GM21515 (cell line): ENCODE results near the gene LSM12.

ENCODE experiments used
- ATAC-seq: cut with Tn5 transposase; IDR thresholded peaks from one replicate; pipeline ENCODE4 v1.9.1; 2021; ENCODE audit not compliant: unreplicated experiment

LSM12 gene

DNA sequence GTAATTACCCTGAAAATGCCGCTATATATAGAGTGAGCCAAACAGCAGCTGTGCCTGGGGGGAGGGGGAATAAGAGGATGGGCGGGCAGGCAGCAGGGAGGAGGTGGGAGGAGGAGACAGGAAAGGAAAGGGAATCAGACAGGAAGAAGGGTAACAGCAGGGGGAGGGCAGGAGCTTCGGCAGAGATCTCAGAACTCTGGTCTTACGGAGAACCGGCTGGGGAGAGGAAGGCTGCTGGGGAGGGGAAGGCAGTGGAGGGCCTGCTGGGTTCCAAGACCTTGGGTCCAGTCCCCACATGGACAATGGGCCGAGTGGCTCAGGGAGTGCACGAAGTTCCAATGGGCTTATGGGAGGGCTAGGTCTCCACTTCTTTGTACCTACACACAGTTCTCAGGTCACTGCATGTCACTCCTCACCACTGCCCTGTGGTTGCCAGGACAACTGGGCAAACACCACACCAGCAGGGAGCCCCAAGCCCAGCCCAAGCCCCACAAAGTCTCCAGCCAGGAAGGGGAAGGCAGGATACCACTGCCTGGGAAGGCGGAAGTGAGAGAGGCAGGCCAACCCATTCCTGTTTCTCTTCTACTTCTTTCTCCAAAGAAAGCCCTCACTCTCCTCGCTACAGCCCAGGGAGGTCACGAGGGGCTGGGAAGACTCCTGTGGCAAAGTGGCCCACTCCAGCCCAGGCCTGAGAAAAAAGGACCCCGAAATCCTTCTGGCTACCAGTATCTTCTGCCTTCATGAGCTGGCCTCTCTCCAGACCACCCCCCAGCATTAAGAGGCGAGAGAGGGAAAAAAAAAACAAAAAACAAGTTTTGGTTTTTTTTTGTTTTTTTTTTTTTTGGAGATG, 29.4 kb upstream of the LSM12 start:
- no peak for ATAC-seq

DNA sequence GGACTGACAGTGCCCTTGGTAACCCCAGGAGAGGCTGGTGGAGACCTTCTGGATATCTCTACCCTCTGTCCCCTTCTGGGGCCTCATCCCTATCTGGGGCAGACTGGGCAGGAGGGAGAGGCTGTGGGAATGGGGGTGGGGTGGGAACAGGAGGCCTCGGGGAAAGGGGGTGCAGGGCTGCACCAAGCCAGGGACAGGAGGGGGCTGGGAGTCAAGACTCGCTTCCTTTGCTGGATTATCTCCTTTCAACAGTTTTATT, 28.8 kb upstream of the LSM12 start:
- ATAC-seq, result no peak

DNA sequence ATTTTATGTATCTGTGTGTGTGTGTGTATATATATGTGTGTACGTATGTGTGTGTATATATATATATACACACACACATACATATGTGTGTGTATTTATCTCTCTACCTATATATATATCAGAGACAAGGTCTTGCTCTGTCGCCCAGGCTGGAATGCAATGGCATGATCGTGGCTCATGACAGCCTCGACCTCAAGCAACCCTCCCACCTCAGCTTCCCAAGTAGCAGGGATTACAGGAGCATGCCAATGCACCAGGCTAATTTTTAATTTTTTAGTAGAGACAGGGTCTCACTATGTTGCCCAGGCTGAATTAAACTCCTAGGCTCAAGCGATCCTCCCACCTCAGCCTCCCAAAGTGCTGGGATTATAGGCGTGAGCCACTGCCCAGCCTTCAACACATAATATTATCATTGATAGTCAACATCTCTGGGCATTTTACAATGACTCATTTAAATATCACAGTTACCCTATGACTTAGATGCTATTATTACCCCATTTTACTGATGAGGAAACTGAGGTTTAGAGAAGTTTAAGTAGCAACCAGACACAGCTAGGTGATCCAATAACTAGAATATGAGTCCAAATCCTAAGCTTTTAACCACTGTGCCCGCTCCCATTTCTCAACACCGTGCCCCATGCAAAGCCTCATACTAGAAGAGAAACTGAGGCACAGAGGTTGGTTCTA, 28.4 kb upstream of the LSM12 start:
- no peak for ATAC-seq

DNA sequence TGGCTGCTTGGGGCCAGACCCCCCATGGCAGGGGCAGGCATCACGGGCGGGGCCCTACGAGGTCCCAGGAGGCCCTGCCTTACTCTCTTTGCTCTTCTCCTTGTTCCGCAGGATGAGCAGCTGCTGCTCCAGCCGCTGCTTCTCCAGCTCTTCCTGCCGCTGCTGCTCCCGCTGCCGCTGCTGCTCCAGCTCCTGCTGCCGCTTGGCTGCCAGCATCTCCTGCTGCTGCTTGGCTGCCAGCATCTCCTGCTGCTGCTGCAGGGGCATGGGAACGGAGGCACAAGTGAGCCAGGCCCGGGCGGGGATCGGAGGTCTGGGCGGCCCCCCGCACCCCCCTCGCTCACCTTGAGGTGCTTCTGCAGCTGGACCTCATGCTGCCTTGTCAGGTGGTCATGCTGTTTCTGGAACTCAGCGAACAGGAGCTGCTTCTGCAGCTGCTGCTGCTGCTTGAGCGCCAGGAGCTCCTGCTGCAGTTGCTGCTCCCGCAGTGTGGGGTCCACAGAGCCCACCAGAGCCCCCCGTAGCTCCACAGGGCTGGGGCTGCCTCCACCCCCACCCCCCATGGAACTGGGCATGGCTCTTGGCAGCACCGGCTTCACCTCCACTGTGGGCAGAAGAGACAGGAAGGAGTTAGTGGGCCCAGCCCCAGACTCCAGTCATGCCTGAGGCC, 26.9 kb upstream of the LSM12 start:
- no peak for ATAC-seq

DNA sequence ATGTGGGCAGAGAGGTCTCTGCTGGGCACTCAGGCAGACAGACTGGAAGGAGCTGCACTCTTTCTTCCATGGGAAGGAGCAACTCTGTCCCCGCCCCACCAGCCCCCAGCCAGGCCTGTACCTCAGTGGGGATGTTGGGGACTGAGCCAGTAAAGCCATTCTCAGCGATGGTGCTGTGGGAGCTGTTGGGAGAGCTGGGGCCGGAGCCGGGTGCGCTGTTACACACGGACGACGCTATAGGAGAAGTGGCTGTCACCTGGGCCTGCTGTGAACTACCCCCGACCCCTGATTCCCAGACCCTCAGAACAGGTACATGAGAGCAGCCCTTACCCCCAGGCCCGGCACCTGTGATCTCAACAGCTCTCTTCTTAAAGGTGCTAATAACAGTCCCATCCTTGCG, 25.6 kb upstream of the LSM12 start:
- no peak for ATAC-seq

DNA sequence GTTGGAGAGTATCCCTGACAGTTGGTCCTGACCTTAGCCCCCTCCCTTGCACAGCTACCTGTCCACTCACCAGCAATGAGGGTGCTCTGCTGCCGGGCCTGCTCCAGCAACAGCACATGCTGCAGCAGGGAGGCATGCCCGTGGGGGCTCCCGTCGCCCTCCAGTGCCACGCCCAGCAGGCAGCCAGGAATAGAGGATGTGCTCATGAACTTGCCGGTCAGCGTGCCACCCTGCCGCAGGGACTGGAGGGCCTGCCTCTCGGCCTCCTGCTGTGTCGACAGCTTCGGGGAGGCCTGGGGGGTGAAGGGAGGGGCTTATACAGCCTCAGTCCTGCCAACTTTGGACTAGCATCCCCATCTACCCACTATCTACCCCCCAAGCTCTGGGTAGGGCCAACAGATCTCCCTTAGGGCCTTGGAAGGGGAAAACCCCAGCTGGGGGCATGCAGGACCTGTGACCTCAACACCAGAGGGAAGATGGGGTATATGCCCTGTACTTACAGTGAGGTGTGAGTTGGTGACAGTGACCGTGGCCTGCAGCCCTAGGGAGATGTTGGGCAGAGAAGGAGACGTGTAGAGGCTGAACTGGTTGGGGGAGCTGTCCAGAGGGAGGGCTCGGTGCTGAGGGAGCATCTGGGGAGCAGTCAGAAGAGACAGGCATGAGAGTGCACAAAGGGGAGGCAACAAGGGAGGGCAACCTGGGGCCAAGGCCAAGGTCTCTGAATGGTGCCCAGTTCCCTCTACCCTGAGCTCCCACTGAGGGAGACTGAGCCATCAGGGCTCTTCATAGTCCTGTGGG, 24.9 kb upstream of the LSM12 start:
- ATAC-seq, result no peak

DNA sequence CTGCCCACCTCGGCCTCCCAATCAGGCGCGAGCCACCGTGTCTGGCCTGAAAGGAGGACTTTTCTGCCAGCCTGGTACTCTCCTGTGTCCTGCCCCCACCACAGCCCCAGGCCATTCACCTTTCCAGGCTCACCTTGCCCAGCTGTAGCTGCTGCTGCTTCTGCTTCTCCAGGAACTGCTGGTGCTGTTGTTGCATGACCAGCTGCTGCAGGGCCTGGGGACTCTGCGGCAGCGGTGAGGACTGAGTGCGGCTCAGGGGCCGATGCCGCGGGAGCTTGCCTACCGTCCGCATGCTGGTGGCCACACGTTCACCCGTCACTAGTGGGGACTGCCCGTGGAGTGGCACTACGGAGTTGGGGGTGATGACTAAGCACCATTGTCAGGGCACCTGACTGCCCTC, 21.8 kb upstream of the LSM12 start:
- ATAC-seq, result no peak

DNA sequence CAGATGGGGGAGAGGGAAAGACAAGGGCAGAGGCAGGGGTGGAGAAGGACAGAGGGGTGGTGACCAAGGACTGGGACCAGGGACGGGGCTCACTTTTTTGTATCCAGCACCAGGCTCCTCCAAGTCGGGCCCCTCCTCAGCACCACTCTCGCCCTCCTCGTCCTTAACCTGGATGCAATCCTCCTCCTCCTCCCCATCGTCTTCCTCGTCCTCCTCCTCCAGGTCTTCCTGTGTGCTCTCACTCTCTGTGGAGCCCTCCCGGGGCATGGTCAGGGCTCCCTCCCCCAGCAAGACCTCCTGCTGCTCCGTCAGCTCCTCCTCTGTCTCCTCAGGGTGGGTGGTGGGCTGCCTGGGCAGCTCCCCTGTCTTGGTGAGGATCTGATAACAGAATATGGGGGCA, 20.8 kb upstream of the LSM12 start:
- ATAC-seq, result no peak

DNA sequence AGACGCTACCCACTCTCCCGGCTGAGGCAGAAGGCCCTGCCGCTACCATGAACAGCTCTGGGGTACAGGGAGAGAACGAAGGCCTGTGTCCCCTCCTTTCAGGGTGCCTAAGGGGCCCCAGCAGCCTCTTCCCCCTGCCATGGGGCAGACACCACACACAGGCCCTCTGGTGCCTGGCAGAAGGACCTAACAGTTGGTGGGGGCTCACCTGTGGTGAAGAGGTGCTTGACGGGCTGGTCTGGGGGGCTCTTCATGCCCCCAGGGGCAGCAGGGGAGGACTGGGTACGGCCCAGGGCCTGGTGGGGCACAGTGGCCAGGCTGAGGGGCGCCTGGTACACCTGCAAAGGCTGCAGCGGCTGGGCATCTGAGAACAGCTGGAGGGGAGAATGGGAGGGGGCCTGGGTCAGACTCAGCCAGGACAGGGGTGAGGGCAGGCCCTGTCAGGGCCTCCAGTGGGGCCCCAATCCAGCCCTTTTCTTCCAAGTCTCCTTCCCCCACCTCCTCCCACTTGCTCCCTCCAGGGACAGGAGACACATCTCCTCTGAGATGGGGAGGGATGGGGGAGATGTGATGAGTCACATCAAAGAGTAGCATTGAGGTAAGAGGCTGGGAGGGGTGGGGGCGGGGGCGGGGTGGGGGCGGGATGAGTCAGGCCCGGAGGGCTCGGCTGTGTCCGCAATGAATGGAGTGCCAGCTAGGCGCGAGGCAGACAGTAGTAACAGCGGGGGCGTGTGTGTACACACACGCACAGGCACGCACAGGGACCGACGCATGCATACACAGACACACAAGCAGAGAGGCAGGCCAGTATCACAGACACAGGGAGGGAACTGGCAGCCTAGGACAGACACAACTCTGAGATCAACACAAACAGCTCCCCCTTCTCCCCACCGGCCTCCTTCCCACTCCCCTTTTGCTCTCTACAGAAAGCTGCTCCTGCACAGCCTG, 20.2 kb upstream of the LSM12 start:
- no peak for ATAC-seq

DNA sequence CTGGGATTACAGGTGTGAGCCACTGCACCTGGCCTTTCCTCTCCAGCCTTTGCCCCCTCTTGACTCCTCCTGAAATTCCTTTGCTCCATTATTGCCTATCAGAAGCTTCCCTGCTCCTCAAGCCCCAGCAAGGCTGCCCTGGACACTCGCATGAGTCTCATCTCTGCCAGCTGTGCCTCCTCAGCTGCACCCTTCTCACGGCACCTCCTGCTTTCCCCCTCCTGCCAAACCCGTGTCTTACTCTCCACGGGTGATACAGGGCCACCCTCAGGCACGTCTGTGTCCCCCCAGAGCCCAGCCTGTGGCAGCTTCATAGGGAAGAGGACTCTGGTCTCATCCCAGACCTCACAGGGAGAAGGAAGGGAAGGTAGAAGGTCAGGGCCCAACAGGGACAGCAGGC, 19.4 kb upstream of the LSM12 start:
- ATAC-seq, result no peak

DNA sequence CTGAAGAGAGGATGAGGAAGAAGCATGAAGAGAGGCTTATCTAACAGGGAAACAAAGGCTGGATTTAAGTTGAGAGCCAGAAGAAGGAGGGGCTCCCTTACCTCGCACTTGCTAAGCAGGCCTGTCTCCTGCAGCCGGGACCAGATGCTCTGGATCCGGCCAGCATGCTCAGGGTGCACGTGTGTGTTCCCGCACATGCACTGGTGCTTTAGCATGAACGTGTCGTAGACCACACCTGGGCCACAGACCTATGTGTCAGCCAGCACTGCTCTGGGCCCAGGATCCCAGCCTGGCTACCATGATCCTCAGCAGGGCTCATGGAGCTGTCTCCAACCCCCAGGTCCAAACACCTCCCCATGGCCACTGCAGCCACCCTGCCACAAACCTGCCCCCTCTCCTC, 18.4 kb upstream of the LSM12 start:
- no peak for ATAC-seq

DNA sequence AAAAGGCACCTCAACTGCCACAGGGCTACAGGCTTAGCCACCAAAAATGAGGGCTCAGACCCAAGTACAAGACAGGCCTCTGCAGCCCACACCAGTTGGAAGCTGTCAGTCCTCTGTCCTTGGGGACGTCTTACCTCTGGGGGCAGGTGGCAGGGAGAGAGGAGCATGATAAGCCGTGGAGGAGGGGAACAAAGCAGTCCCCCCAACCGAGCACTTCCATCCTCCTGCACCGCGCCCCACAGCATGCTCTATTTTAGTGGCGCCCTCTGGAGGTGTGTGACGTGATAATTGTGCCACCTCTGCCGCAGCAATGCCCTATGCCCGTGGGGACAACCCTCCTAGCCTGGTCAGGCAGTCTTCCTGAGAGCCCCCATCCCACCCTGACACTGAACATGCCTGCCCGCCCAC, 17.7 kb upstream of the LSM12 start:
- no peak for ATAC-seq

DNA sequence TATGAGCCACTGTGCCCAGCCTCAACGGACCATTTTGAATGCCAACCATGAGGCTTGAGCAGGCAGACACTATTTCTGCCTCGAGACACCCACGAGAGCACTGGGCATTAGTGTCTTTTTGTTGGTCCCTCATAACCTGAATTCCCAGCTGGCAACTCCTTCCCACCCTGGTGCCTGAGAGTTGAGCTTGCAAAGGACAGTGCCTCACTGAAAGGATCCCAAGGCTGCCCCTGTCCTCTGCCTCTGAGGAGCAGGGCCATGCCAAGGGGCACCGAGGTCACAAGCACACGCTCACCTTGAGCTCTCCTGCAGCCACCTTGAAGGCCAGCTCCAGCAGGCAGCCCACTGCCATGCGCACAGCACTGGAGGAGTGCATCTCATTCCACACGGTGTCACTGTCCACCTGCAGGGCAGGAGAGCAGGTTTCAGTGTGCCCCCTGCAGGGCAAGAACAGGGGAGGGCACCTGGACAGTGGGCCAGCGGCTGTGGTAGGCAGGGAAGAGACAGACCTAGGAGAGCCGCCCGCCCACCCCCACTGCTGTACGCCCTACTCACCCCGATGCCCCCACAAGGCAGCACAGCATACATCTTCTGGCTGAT, 16.9 kb upstream of the LSM12 start:
- ATAC-seq, result no peak

DNA sequence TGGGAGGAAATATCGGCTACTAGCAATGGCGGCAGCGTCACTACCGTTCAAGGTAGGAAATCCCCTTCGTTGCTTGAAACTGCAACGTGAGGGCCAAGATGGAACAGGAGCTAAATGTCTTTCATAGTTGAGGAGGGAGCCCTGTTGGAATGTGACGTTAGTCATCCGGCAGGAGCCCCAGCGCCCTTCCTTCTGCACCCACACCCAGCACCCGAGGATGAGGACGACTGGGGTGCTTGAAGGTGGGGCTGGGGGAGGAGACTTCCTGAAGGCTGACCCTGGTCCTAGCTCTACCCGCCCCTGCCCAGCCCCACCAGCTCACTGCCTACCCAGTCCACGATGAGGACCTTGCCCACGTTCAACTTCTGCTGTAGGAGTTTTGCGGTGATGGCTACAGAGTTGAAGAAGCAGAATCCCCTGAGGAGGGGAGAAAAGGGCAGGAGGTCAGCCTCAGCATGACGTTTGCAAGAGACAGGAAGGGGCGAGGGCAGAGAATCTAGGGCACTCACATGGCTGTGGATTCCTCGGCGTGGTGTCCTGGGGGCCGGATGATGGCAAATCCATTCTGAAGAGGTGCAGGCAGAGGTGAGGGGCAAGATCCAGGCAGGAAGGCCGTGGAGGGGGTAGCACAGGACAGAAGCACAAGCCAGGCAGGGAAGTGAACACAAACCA, 15.9 kb upstream of the LSM12 start:
- no peak for ATAC-seq

DNA sequence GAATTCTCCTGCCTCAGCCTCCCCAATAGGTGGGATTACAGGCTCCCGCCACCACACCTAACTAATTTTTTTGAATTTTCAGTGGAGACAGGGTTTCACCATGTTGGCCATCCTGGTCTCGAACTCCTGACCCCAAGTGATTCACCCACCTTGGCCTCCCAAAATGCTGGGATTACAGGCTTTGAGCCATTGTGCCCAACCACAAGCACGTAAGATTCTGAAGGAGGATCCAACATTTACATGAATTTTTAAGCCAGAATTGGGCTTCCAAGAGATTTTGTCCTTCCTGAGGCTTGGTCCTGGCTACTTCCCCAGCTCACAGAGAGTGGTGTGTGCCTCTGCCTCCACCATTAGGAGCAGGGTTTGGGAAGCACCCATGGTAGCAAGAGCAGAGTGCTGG, 15.2 kb upstream of the LSM12 start:
- ATAC-seq, result no peak

DNA sequence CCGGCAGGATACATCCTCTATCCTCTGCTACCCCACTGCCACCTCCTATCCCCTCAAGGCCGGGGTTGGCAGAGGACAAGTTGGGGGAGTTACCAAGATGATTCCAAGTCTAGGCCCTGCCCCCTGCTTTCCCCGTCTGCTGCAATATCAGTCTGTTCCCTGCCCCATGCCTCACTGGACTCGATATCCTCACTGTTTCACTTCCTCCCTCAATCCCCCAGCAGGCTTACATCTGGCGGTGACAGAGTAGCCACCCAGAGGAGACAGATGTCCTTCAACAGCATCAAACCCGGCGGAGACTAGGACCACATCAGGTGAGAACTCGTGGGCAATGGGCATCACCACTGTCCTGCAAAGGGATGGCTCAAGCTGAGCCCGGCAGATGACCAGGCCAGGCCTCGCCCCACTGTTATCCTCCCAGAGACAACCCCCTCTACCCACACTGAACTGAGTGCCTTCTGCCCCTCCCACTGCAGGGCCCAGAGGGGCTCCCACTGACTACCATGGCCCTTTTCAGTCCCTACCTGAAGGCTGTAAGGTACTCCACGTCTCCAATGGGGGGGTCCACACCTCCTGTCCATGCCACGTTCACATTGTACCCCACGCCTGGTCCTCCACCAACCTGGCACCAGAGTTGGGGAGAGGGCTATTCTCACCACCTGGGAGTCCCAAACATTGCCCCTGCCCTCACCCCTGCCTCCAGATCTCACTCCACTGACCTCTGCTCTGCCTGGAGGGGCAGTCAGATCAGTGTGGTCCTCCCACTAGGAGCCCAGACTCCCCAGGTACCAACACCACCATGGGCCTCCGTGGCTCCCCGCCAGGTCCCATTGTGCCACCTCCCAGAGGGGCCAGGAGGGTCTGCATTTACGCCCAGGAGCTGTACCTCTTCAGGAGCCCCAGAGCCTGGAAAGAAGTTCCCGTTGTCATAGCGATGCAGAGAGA, 13.7 kb upstream of the LSM12 start:
- ATAC-seq, result no peak

DNA sequence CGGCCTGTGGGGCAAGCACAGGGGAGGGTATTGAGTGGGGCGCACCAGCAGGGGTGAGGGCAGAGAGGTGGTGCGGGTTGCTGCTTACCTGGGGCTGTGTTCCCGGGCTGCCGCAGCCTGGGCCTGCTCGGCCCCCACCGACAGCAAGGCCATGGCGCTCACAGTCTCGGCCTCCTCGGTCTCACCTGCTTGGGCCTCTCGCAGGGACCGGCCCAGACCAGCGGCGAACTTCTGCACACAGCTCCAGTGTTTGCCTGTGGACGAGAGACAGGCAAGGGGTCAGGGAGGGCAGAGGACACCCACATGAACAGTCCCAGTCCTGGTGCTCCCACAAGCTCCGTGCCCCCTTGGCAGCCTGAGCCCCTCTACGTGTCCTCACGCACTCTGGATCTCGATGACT, 11.9 kb upstream of the LSM12 start:
- ATAC-seq, result no peak

DNA sequence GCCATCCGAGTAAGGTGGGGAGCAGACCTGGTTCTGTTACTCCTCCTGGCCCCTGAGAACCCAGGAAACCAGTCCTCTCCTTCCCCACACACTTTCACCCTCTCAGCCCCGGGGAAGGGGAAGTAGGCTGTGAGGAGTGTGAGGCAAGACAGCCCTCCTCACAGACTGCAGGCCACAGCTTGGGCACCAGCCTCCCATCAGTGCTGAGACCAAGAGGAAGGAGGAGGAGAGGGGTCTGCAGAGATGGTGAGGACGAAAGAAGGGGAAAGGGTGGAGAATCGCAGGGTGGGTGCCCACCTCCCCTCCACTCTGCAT, 11.1 kb upstream of the LSM12 start:
- no peak for ATAC-seq
